ENCODE measurements around the gene CLTC. TPM values are rescaled to one million over a fixed set of nuclear protein-coding genes. Genes with fewer than 3 reads are reported as not detected.

Gene CLTC
- polyA plus RNA-seq, 1 experiment, result 441 TPM

DNA sequence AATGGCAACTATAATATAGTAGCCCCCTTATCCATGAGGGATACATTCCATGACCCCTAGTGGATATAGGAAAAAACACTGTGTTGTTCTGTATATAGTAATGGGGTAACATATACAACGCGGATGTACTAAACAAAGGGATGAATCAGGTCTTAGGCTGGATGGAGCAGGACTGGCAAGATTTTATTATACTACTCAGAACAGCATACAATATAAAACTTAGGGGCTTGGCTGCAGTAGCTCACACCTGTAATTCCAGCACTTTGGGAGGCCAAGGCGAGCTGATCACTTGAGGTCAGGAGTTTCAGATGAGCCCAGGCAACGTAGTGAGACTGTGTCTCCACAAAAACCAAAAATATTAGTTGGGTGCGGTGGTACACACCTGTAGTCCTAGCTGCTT lies 114.5 kb downstream of the CLTC start:
- Histone ChIP-seq H3K27me3 (ENCODE audit: control insufficient read depth, insufficient read depth, low read length) (no peaks in the 10 kb centered on the region), H3K9me3 (ENCODE audit: control insufficient read depth, insufficient read depth, low read length) (no peaks in the 10 kb centered on the region), H3K27ac (ENCODE audit: low read depth, low read length) (no peak overlapping the region), H3K4me3 (ENCODE audit: low read depth, low read length) (no peak overlapping the region)
- CTCF ChIA-PET, result interaction anchor here (0.8 to 1.7 kb wide), 4 partner anchors 13 to 303 kb away, joined by 3 to 8 read pairs (median 4); no protein-coding TSS in a partner anchor
- POLR2A ChIA-PET, result interaction anchor here (0.8 kb wide), 1 partner anchor 100 kb away, joined by 13 read pairs; no protein-coding TSS in a partner anchor
- no peak for DNase-seq (ENCODE audit: low read depth, low spot score)
- TF ChIP-seq, protein P1, sequence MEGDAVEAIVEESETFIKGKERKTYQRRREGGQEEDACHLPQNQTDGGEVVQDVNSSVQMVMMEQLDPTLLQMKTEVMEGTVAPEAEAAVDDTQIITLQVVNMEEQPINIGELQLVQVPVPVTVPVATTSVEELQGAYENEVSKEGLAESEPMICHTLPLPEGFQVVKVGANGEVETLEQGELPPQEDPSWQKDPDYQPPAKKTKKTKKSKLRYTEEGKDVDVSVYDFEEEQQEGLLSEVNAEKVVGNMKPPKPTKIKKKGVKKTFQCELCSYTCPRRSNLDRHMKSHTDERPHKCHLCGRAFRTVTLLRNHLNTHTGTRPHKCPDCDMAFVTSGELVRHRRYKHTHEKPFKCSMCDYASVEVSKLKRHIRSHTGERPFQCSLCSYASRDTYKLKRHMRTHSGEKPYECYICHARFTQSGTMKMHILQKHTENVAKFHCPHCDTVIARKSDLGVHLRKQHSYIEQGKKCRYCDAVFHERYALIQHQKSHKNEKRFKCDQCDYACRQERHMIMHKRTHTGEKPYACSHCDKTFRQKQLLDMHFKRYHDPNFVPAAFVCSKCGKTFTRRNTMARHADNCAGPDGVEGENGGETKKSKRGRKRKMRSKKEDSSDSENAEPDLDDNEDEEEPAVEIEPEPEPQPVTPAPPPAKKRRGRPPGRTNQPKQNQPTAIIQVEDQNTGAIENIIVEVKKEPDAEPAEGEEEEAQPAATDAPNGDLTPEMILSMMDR (IDR thresholded peaks at IDR 0.05; ENCODE audit: low read depth, low read length), result no peak

DNA sequence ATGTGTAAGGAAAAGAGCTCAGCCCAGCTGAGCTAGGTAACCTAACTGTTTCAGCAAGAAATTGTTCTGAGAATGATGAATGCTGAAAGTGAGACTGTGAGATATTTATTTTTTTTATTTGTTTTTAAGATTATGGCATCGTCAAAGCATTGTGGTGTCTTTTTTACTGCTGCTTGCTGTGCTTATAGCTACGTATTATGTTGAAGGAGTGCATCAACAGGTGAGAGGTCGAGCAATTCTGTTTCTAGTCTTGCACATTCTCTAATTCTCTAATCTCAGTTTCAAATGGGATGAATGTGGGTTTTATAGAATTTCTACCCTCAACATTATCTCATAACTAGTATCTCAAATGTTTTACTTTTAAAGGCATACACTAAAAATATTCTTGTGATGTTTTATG lies 117.6 kb downstream of the CLTC start:
- Histone ChIP-seq H3K27ac (ENCODE audit: low read depth, low read length) (no peak overlapping the region), H3K9me3 (ENCODE audit: control insufficient read depth, insufficient read depth, low read length) (no peaks in the 10 kb centered on the region), H3K4me3 (ENCODE audit: low read depth, low read length) (no peak overlapping the region), H3K27me3 (ENCODE audit: control insufficient read depth, insufficient read depth, low read length) (no peaks in the 10 kb centered on the region)
- DNase-seq (ENCODE audit: low read depth, low spot score), result no peak
- TF ChIP-seq, protein P1 (IDR thresholded peaks at IDR 0.05; ENCODE audit: low read depth, low read length), result no peak
- CTCF ChIA-PET, result interaction anchor here (0.6 kb wide), 1 partner anchor 99 kb away, joined by 4 read pairs; no protein-coding TSS in a partner anchor
- POLR2A ChIA-PET, result no interaction called here

DNA sequence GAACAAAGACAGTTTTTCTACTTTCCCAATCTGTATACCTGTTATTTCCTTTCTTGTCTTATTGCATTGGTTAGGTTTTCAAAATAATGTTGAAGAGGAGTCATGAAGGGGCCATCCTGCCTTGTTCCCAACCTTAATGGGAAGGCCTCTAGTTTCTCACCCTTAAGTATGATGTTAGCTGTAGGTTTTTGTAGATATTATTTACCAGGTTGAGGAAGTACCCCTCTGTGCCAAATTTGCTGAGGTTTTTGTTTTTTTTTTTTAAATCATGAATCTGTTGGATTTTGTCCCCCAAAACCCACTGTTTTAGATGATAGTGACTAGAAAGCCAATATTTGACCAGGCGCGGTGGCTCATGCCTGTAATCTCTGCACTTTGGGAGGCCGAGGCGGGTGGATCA lies 124.1 kb downstream of the CLTC start:
- no peak overlapping the region for H3K4me3 ChIP-seq (ENCODE audit: low read depth, low read length)
- H3K27ac ChIP-seq (ENCODE audit: low read depth, low read length), result no peak overlapping the region
- no peak for DNase-seq (ENCODE audit: low read depth, low spot score)
- H3K27me3 ChIP-seq (ENCODE audit: control insufficient read depth, insufficient read depth, low read length), result no peaks in the 10 kb centered on the region
- POLR2A ChIA-PET, result no interaction called here
- no peaks in the 10 kb centered on the region; the same call in 1 of the 2 replicates for H3K9me3 ChIP-seq (ENCODE audit: control insufficient read depth, insufficient read depth, low read length)
- CTCF ChIA-PET, result interaction anchor here (1.4 kb wide), 1 partner anchor 10 kb away, joined by 3 read pairs; no protein-coding TSS in a partner anchor
- TF ChIP-seq, protein P1 (IDR thresholded peaks at IDR 0.05; ENCODE audit: low read depth, low read length), result no peak

GRCh38 chr17:59745040-59745439 lies 125.3 kb downstream of the CLTC start:
- CTCF ChIA-PET, result interaction anchor here (0.6 to 1.2 kb wide), 4 partner anchors 12 to 215 kb away, joined by 3 to 8 read pairs (median 3); no protein-coding TSS in a partner anchor
- DNase-seq (ENCODE audit: low read depth, low spot score), result no peak
- H3K9me3 ChIP-seq (ENCODE audit: control insufficient read depth, insufficient read depth, low read length), result no peaks in the 10 kb centered on the region; the same call in 1 of the 2 replicates
- H3K27me3 ChIP-seq (ENCODE audit: control insufficient read depth, insufficient read depth, low read length), result no peaks in the 10 kb centered on the region
- POLR2A ChIA-PET, result interaction anchor here (1.0 kb wide), 1 partner anchor 99 kb away, joined by 4 read pairs; no protein-coding TSS in a partner anchor
- TF ChIP-seq, protein P1 (IDR thresholded peaks at IDR 0.05; ENCODE audit: low read depth, low read length), result no peak
- no peak overlapping the region for H3K27ac ChIP-seq (ENCODE audit: low read depth, low read length)
- H3K4me3 ChIP-seq (ENCODE audit: low read depth, low read length), result no peak overlapping the region

Other genes with a start within 250 kb of the CLTC start
- gene DHX40, start 54.3 kb upstream of the CLTC start, polyA plus RNA-seq (2011; rRNA removed), result 37.4 and 49.4 TPM in 2 replicates
- 56.0 and 56.1 TPM in 2 replicates for gene PTRH2, start 87.5 kb downstream of the CLTC start, polyA plus RNA-seq (2011; rRNA removed)
- 174 and 196 TPM in 2 replicates for gene VMP1, start 87.8 kb downstream of the CLTC start, polyA plus RNA-seq (2011; rRNA removed)

Data from AG04450 (cell line).